DND-41 (cell line): ENCODE measurements around the gene EGR1.

ENCODE experiments used
- ATAC-seq: fragments of 200-7000 bp; cut with Tn5 transposase; 3 replicates; pipeline ENCODE4 v1.9.1; 2021; ENCODE audit warnings: low read depth; ENCODE audit not compliant: insufficient read depth
- DNase-seq: peaks from one replicate; pipeline ENCODE4 v3.0.0-alpha.2; 2020
- H2AFZ ChIP-seq: 2 replicates; pipeline ENCODE4 v1.6.0; 2012; ENCODE audit warnings: low read depth, low read length
- H3K27ac ChIP-seq: 2 replicates; pipeline ENCODE4 v1.5.1; 2012; ENCODE audit warnings: low read length, inconsistent platforms
- H3K27me3 ChIP-seq: fragments of 200-600 bp; sonication (generic); 2 replicates; pipeline ENCODE4 v1.6.0; 2012; ENCODE audit warnings: low read length, mild to moderate bottlenecking, inconsistent platforms; ENCODE audit not compliant: insufficient read depth, poor library complexity
- H3K36me3 ChIP-seq: 2 replicates; pipeline ENCODE4 v1.5.1; 2012; ENCODE audit warnings: low read length, inconsistent platforms; ENCODE audit not compliant: insufficient read depth
- H3K4me1 ChIP-seq: 2 replicates; pipeline ENCODE4 v1.5.1; 2012; ENCODE audit warnings: mild to moderate bottlenecking, low read length; ENCODE audit not compliant: insufficient read depth
- H3K4me2 ChIP-seq: 2 replicates; pipeline ENCODE4 v1.6.0; 2012; ENCODE audit warnings: mild to moderate bottlenecking, moderate library complexity, low read length, inconsistent platforms; ENCODE audit not compliant: insufficient read depth
- H3K4me3 ChIP-seq, 2 experiments: fragments of 200-600 bp in 1 of 2; shearing (Covaris generic) in 1 of 2; 2 replicates each; pipeline ENCODE4 v1.5.1; 2012 to 2016; ENCODE audit warnings: inconsistent platforms in 2 of 2, low read length in 2 of 2, mild to moderate bottlenecking in 2 of 2, low read depth in 1 of 2, moderate library complexity in 1 of 2
- H3K79me2 ChIP-seq: 2 replicates; pipeline ENCODE4 v1.6.0; 2012; ENCODE audit warnings: low read length, inconsistent platforms; ENCODE audit not compliant: insufficient read depth
- H3K9ac ChIP-seq: 2 replicates; pipeline ENCODE4 v1.6.0; 2012; ENCODE audit warnings: low read depth, mild to moderate bottlenecking, inconsistent platforms, low read length, moderate library complexity
- H3K9me3 ChIP-seq: 2 replicates; pipeline ENCODE4 v1.5.1; 2012; ENCODE audit warnings: low read length, moderate library complexity, mild to moderate bottlenecking, inconsistent platforms; ENCODE audit not compliant: insufficient read depth, severe bottlenecking
- H4K20me1 ChIP-seq: 2 replicates; pipeline ENCODE4 v1.6.0; 2012; ENCODE audit warnings: low read length; ENCODE audit not compliant: insufficient read depth
- EZH2 ChIP-seq: IDR thresholded peaks from 3 replicates; pipeline ENCODE4 v1.6.1; 2012; ENCODE audit warnings: borderline replicate concordance, low read depth, mild to moderate bottlenecking, moderate library complexity, low read length, inconsistent platforms; ENCODE audit not compliant: severe bottlenecking
- TF ChIP-seq, protein P1 (sequence below): IDR thresholded peaks from 2 replicates; pipeline ENCODE4 v1.5.1; 2012; ENCODE audit warnings: borderline replicate concordance, low read length, moderate library complexity, mild to moderate bottlenecking; ENCODE audit not compliant: poor library complexity, severe bottlenecking; ENCODE audit errors: extremely low read depth

Gene EGR1

DNA sequence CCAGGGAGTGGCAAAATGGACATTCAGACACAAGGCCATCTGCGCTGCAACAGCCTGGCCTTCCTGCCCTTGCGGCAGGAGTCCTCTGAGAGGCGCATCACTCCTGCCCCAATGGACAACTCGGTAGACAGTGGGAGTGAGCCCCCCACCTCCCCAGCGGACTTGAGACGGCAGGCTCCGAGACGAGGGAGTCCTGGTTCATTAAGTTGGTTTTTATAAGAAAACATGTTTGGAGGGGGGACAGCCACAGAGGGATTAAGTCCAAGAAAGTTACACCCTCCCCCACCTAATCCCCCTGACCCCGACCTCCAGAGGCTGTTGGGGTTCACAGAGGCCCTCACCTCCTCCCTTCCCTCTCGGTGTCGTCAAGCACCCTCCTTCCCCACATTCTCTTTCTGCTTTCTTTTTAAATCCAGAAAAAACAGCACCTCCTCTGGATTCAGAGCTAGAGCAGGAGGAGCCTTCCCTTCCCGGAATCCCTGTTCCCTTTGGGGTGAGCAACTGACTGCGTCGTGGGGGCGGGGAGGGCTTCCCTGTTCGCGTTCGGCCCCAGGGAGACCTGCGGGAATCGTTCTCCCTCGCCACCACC, 1.8 kb upstream of the EGR1 start:
- TF ChIP-seq, protein P1, sequence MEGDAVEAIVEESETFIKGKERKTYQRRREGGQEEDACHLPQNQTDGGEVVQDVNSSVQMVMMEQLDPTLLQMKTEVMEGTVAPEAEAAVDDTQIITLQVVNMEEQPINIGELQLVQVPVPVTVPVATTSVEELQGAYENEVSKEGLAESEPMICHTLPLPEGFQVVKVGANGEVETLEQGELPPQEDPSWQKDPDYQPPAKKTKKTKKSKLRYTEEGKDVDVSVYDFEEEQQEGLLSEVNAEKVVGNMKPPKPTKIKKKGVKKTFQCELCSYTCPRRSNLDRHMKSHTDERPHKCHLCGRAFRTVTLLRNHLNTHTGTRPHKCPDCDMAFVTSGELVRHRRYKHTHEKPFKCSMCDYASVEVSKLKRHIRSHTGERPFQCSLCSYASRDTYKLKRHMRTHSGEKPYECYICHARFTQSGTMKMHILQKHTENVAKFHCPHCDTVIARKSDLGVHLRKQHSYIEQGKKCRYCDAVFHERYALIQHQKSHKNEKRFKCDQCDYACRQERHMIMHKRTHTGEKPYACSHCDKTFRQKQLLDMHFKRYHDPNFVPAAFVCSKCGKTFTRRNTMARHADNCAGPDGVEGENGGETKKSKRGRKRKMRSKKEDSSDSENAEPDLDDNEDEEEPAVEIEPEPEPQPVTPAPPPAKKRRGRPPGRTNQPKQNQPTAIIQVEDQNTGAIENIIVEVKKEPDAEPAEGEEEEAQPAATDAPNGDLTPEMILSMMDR: no peak
- TF ChIP-seq EZH2: no peak
- H2AFZ ChIP-seq: peak overlapping the region; percentile 76
- H3K4me3 ChIP-seq: peak overlapping the region; percentile 16 to 60; a peak in 3 of 4 replicates
- H3K79me2 ChIP-seq: peaks cover 20% of the 10 kb centered on the region
- peaks cover 44% of the 10 kb centered on the region for H3K4me1 ChIP-seq
- DNase-seq: no peak
- no peak for ATAC-seq
- peaks cover 25% of the 10 kb centered on the region for H4K20me1 ChIP-seq
- H3K9me3 ChIP-seq: no peaks in the 10 kb centered on the region
- H3K27ac ChIP-seq: peak overlapping the region; percentile 82
- H3K27me3 ChIP-seq: no peaks in the 10 kb centered on the region
- H3K9ac ChIP-seq: peak overlapping the region; percentile 71
- peak overlapping the region; percentile 97 for H3K4me2 ChIP-seq
- peaks cover 19% of the 10 kb centered on the region for H3K36me3 ChIP-seq

DNA sequence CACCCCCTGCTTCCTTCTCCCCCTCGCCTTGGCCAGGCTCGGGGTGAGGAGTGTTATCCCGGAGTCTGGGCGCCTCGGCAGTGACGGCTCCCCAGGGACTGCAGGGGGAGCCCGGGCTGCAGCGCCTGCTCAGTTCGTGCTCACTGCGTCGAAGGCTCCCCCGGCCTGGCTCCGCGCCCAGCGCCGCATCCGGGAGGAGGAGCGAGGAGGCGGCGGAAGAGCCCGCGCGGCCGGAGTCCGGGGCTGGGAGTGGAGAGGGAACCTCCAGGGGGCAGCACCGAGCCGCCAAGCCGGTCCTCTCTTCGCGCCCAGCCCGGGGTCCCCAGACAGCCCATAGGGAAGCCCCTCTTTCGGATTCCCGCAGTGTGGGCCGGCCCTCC, 1.3 kb upstream of the EGR1 start:
- Histone ChIP-seq H4K20me1 (peaks cover 25% of the 10 kb centered on the region), H3K36me3 (peaks cover 19% of the 10 kb centered on the region), H2AFZ (peak overlapping the region; percentile 76), H3K27me3 (no peaks in the 10 kb centered on the region), H3K4me1 (peaks cover 44% of the 10 kb centered on the region), H3K4me3 (peak overlapping the region; percentile 19 to 60; a peak in 3 of 4 replicates), H3K79me2 (peaks cover 20% of the 10 kb centered on the region), H3K9ac (peak overlapping the region; percentile 71), H3K9me3 (no peaks in the 10 kb centered on the region), H3K27ac (peak overlapping the region; percentile 86), H3K4me2 (peak overlapping the region; percentile 97)
- DNase-seq: peak; percentile 95
- TF ChIP-seq, protein P1: peak; percentile 80
- no peak for TF ChIP-seq EZH2
- ATAC-seq: peak; percentile 71

DNA sequence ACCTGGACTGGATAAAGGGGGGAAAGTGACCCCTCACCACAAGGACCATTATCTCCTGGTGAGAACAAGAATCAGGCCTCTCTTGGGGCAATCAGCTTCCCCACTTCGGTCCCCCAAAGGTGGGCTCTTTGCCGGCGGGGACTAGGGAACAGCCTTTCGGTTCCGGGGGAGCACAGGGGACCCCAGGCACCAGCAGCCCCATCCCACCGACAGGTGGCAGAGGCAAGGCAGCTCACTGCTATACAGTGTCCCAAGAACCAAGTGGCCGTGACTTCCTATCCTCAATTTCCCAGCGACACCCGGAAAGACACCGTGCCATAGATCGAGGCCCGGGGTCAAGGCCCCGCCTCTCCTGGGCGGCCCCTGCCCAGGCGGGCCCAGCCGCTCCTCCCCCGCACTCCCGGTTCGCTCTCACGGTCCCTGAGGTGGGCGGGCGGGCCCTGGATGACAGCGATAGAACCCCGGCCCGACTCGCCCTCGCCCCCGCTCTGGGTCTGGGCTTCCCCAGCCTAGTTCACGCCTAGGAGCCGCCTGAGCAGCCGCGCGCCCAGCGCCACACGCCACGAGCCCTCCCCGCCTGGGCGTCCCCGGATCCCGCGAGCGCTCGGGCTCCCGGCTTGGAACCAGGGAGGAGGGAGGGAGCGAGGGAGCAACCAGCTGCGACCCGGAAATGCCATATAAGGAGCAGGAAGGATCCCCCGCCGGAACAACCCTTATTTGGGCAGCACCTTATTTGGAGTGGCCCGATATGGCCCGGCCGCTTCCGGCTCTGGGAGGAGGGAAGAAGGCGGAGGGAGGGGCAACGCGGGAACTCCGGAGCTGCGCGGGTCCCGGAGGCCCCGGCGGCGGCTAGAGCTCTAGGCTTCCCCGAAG, 655 bp upstream of the EGR1 start:
- Histone ChIP-seq H2AFZ (peak overlapping the region; percentile 70), H3K4me3 (peak overlapping the region; percentile 19 to 60; a peak in 3 of 4 replicates), H3K4me2 (peak overlapping the region; percentile 97), H3K36me3 (peaks cover 19% of the 10 kb centered on the region), H3K27me3 (no peaks in the 10 kb centered on the region), H3K4me1 (peaks cover 42% of the 10 kb centered on the region), H4K20me1 (peaks cover 30% of the 10 kb centered on the region), H3K27ac (peak overlapping the region; percentile 86), H3K9me3 (no peaks in the 10 kb centered on the region), H3K9ac (peak overlapping the region; percentile 71), H3K79me2 (peaks cover 20% of the 10 kb centered on the region)
- ATAC-seq: peak; percentile 77
- peak; percentile 98 for DNase-seq
- no peak for TF ChIP-seq EZH2
- TF ChIP-seq, protein P1: no peak
